ENCODE data around the gene USH2A.

GRCh38 chr1:216366979-216367378 is 56.3 kb downstream of the USH2A start:
- TF ChIP-seq, protein P1, sequence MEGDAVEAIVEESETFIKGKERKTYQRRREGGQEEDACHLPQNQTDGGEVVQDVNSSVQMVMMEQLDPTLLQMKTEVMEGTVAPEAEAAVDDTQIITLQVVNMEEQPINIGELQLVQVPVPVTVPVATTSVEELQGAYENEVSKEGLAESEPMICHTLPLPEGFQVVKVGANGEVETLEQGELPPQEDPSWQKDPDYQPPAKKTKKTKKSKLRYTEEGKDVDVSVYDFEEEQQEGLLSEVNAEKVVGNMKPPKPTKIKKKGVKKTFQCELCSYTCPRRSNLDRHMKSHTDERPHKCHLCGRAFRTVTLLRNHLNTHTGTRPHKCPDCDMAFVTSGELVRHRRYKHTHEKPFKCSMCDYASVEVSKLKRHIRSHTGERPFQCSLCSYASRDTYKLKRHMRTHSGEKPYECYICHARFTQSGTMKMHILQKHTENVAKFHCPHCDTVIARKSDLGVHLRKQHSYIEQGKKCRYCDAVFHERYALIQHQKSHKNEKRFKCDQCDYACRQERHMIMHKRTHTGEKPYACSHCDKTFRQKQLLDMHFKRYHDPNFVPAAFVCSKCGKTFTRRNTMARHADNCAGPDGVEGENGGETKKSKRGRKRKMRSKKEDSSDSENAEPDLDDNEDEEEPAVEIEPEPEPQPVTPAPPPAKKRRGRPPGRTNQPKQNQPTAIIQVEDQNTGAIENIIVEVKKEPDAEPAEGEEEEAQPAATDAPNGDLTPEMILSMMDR (IDR thresholded peaks at IDR 0.05): no peak
- TF ChIP-seq POLR2AphosphoS5 (IDR thresholded peaks at IDR 0.05) (no peak), POLR2A (IDR thresholded peaks at IDR 0.05) (no peak)

All from prostate gland (tissue), 2 donors.